HG02678 (cell line): Measurements from ENCODE around the gene C16orf89.
"Not testable (repeated sequence)": the region's sequence is repeated elsewhere in the genome, so short reads cannot be mapped to it uniquely, and the experiment has no call there.

Source experiments
- ATAC-seq: cut with Tn5 transposase; IDR thresholded peaks from one replicate; pipeline ENCODE4 v1.9.1; 2021; ENCODE audit warnings: mild to moderate bottlenecking, moderate library complexity; ENCODE audit not compliant: unreplicated experiment

The C16orf89 gene

GRCh38 chr16:5084802-5085201, 19.0 kb upstream of the C16orf89 start:
- ATAC-seq: not testable (repeated sequence)

GRCh38 chr16:5084099-5084731, 18.5 kb upstream of the C16orf89 start:
- ATAC-seq: not testable (repeated sequence)

GRCh38 chr16:5083646-5084045, 17.9 kb upstream of the C16orf89 start:
- ATAC-seq: not testable (repeated sequence)

GRCh38 chr16:5080996-5081395, 15.2 kb upstream of the C16orf89 start:
- ATAC-seq: not testable (repeated sequence)

- not testable (repeated sequence) for ATAC-seq
Observed at GRCh38 chr16:5080461-5080860, 14.7 kb upstream of the C16orf89 start.

- ATAC-seq: no peak
Observed at GRCh38 chr16:5078626-5079025, 12.9 kb upstream of the C16orf89 start.

- ATAC-seq: no peak
Observed at GRCh38 chr16:5077304-5077703, 11.5 kb upstream of the C16orf89 start.

GRCh38 chr16:5075637-5076036, 9.9 kb upstream of the C16orf89 start:
- ATAC-seq: no peak

GRCh38 chr16:5073771-5074170, 8.0 kb upstream of the C16orf89 start:
- ATAC-seq: not testable (repeated sequence)

- ATAC-seq: no peak
Observed at GRCh38 chr16:5073279-5073629, 7.5 kb upstream of the C16orf89 start.

- no peak for ATAC-seq
Observed at GRCh38 chr16:5072334-5073278, 6.8 kb upstream of the C16orf89 start.

GRCh38 chr16:5071681-5072333, 6.1 kb upstream of the C16orf89 start, which contains the start of gene ALG1:
TSS of gene ALG1 (plus strand) at chr16:5071843. CDS start at chr16:5071850, 7 bp downstream.
- ATAC-seq: peak; percentile 84

GRCh38 chr16:5071341-5071680, 5.6 kb upstream of the C16orf89 start:
- ATAC-seq: no peak

GRCh38 chr16:5070431-5071186, 4.9 kb upstream of the C16orf89 start:
- no peak for ATAC-seq

GRCh38 chr16:5069854-5070253, 4.1 kb upstream of the C16orf89 start:
- no peak for ATAC-seq

GRCh38 chr16:5069048-5069447, 3.3 kb upstream of the C16orf89 start:
- ATAC-seq: no peak

- no peak for ATAC-seq
Observed at GRCh38 chr16:5066511-5066910, 755 bp upstream of the C16orf89 start.

- no peak for ATAC-seq
Observed at GRCh38 chr16:5065326-5065725, 430 bp downstream of the C16orf89 start.

- ATAC-seq: no peak
Observed at GRCh38 chr16:5064915-5065314, 841 bp downstream of the C16orf89 start.

- no peak for ATAC-seq
Observed at GRCh38 chr16:5062790-5063765, 2.7 kb downstream of the C16orf89 start.
